GM19193 (cell line): Measurements from ENCODE around the gene SLC35A4.

ENCODE experiments used
- POLR2A ChIP-seq: IDR thresholded peaks from 4 replicates; pipeline ENCODE4 v1.6.1; 2011; ENCODE audit not compliant: insufficient read depth, insufficient read length; ENCODE audit errors: extremely low read depth

Gene SLC35A4

DNA sequence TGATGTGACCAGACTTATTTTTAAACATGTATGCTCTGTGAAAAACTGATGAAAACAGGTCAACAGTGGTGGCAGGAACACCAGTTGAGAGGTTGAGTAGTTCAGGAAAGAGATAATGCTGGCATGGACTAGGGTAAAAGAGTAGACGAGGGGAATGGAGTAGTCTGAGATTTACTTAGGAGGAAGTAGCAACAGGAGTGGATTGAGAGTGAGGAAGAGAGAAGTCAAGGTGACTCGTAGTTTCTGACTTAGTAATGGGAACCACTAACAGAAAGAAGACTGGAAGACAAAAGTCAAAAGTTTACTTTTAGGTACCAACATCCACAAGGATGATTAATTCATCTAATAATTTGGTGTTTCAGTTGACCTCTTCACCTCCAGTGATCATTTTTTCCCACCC, 11.0 kb upstream of the SLC35A4 start:
- no peak for TF ChIP-seq POLR2A

- TF ChIP-seq POLR2A: no peak
These were observed 10.2 kb upstream of the SLC35A4 start for GRCh38 chr5:140554454-140554853.

GRCh38 chr5:140555747-140556312, 8.8 kb upstream of the SLC35A4 start:
- TF ChIP-seq POLR2A: peak; percentile 29

DNA sequence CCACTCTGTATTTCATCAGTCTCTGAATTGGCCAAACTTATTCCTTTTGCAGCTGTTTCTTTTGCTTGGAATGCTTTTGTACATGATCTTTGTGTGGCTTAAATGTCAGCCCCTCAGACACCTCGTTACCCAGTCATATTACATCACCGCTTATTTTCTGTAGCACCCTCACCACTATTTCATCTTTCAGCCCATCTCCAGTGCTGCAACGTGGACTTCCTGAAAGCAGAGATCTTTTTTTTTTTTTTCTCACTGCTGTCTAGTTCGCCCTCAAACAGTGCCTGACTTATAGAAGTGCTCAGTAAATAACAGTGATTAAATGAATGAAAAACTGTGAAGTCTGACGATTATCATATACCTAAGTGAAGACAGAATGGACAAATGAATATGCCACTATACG, 8.2 kb upstream of the SLC35A4 start:
- no peak for TF ChIP-seq POLR2A

DNA sequence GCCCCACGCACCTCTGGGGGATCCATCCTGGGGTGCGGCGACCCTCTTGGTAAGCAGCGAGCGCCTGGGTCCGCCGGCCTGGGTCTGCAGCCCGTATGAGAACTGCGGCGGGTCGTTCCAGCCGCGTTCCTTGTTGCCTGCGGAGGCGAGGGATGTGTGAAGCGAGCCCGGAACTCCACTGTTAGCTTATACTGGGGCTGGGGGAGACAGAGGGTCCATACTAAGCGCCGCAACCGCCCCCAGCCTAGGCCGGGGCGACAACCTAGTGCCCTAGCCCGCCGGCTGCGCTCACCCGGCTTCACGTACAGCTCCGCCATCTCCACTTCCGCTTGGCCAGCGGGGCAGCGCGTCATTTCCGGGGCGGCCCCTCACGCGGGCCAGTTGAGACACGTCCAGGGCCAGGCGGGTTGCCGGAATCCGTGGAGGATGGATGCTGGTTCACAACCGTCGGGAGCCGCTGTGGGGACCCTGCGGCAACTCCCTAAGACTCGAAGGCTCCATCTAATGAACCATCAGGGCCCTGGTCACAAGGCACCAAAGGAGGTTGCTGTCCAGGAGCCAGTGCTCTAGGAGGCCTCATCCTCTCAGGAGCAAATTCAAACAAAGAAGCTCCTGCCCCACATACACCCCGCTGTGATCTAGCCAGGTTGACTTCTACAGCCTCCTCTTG, 7.4 kb upstream of the SLC35A4 start, which contains the start of gene SRA1:
SRA1 (minus strand) TSS at position 338 of the 670 bp plus-strand sequence; CDS start at position 317, 21 bp downstream.
- peak; percentile 99 for TF ChIP-seq POLR2A

GRCh38 chr5:140557965-140558364, 6.7 kb upstream of the SLC35A4 start:
- TF ChIP-seq POLR2A: no peak

DNA sequence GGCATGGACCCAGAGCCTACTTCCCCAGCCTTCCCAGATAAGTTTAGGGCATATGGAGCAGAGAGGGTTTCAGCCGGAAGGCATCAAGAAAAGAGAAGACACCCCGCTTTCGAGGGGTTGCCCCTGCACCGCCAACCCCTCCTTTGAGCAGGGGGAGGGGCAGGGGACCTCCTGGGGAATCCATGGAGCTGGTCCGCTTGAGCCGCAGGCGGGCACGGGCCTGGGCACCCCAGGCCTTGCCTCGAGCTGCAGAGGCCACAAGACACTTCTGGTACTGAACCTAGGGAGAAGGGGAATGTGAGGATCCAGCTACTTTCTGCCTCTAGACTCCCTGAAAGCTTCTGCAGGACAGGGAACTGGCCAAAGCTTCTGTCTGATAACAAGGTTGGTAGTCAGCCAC, 6.1 kb upstream of the SLC35A4 start:
- TF ChIP-seq POLR2A: no peak

- no peak for TF ChIP-seq POLR2A
These were observed 4.4 kb upstream of the SLC35A4 start for GRCh38 chr5:140560227-140560626.

- no peak for TF ChIP-seq POLR2A
These were observed 2.7 kb upstream of the SLC35A4 start for GRCh38 chr5:140561753-140562523.

DNA sequence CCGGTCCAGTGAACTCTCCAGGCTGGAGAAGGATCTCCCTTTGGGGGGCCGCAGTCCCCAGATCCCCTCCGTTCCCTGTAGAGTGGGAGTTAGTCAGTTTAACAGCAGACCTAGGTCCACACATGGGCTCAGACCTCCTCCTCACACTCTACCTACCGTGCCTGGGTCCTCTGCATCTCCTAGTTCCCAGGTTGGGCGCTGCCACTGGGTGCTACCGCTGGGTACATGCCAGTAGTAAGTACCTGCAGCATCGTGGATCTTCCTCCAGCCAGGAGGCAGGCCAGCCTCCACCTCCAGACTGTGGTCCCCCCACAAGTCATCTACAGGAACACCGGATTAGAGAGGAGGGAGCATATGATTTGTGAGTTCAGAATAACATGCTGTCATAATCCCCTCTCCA, 1.0 kb upstream of the SLC35A4 start:
- TF ChIP-seq POLR2A: no peak

DNA sequence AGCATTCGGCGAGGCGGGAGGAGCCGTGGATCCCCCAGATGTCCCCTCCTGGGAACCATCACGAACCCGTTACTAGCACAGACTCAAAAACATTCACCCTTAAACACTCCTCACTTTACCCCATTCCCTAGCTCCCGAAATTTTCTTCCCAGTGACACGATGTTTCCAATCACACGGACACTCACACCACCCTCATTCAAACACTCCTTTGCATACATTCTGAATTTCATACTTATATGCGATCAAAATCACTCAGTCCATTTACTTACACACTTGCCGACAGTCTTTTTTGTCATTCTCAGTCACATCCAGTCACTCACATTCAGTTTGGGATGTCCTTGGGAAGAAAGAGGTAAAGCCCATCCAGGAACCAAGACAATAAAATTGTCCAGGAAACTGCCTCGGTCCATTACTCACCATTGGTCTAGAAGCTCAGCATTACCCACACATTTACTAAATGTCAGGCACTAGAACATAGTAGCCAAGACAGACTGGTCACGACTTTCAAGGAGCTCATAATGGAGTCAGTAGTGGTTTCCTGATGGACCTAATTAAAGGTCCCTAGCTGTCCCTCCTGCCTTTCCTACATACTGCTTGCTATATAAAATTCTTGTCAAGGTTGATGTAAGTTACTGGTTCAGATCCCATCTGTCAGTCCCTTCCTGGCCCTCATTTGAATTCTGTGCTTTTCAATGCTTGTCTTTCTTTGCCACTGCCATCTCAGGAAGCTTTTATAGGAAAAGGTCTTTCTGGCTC, 574 bp downstream of the SLC35A4 start:
- TF ChIP-seq POLR2A: no peak

DNA sequence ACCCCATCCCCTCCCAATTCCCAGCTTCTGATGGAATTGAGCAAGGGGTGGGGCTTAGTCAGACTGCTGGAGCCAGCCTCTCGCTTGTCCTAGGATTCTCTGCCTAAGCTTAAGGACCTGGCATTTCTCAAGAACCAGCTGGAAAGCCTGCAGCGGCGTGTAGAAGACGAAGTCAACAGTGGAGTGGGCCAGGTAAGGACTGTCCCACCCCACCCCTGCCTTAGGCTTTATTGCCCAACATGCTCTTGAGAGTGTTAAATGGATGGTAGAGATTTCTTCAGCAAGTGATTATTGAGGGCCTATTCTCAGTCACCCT, 1.1 kb downstream of the SLC35A4 start:
- no peak for TF ChIP-seq POLR2A

GRCh38 chr5:140566665-140567064, 2.0 kb downstream of the SLC35A4 start:
- no peak for TF ChIP-seq POLR2A

GRCh38 chr5:140567136-140567818, 2.6 kb downstream of the SLC35A4 start:
- TF ChIP-seq POLR2A: no peak

DNA sequence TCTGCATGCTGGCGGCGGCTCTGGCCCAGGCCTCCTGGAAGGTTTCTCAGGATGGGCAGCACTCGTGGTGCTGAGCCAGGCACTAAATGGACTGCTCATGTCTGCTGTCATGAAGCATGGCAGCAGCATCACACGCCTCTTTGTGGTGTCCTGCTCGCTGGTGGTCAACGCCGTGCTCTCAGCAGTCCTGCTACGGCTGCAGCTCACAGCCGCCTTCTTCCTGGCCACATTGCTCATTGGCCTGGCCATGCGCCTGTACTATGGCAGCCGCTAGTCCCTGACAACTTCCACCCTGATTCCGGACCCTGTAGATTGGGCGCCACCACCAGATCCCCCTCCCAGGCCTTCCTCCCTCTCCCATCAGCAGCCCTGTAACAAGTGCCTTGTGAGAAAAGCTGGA, 3.2 kb downstream of the SLC35A4 start:
- no peak for TF ChIP-seq POLR2A

- TF ChIP-seq POLR2A: peak; percentile 17
These were observed 3.9 kb downstream of the SLC35A4 start for GRCh38 chr5:140568443-140569063.
